Left ventricle myocardium inferior (tissue), 1 donor: ENCODE data around the gene CAPN13. TPM values are rescaled to one million over a fixed set of nuclear protein-coding genes. Genes with fewer than 3 reads are reported as not detected.

Source experiments
- DNase-seq: peaks from one replicate; pipeline ENCODE4 v3.0.0-alpha.2; 2020
- H3K27ac ChIP-seq: fragments of 200-600 bp; replicated peaks from 2 replicates; pipeline ENCODE4 v1.8.0; 2021
- H3K27me3 ChIP-seq: fragments of 200-600 bp; 2 replicates; pipeline ENCODE4 v1.8.0; 2021; ENCODE audit warnings: low read depth
- H3K36me3 ChIP-seq: fragments of 200-600 bp; 2 replicates; pipeline ENCODE4 v1.8.0; 2021
- H3K4me1 ChIP-seq: fragments of 200-600 bp; 2 replicates; pipeline ENCODE4 v1.8.0; 2021
- H3K4me3 ChIP-seq: fragments of 200-600 bp; 2 replicates; pipeline ENCODE4 v1.8.0; 2021; ENCODE audit warnings: mild to moderate bottlenecking, moderate library complexity
- H3K9me3 ChIP-seq: fragments of 200-600 bp; replicated peaks from 2 replicates; pipeline ENCODE4 v1.8.0; 2021
- CTCF ChIP-seq: fragments of 200-600 bp; IDR thresholded peaks from 2 replicates; pipeline ENCODE4 v1.8.0; 2021; ENCODE audit warnings: antibody characterized with exemption, mild to moderate bottlenecking, borderline replicate concordance
- intact Hi-C: fragments of 100-400 bp; cut with micrococcal nuclease; formaldehyde crosslinking; loops from one replicate; pipeline ENCODE4 v1.11.0; 2022
- total RNA-seq: library from RNA; stranded (reverse); fragmentation: NEBNext Ultra II Directional; extraction: Animal tissue kit (Norgen Biotek cat#: 25700); gene quantifications from one replicate; pipeline ENCODE4 v1.2.1, GENCODE V29; 2021
- donor health status: DM: no; HTN: yes; CAD: no; lungs with severe emphysema.

CAPN13 gene
- total RNA-seq, 1 donor from 2014 or later = not detected

- Histone ChIP-seq H3K9me3 (no peaks in the 10 kb centered on the region), H3K36me3 (no peaks in the 10 kb centered on the region), H3K27ac (no peak overlapping the region), H3K4me3 (no peak overlapping the region), H3K27me3 (peaks cover 17% of the 10 kb centered on the region), H3K4me1 (peaks cover 27% of the 10 kb centered on the region)
- intact Hi-C loops = no loop called here
- no peak for TF ChIP-seq CTCF
- DNase-seq = no peak
Observed at GRCh38 chr2:30799366-30799765, 7.9 kb downstream of the CAPN13 start.

- H3K27me3 ChIP-seq = peaks cover 10% of the 10 kb centered on the region
- no peak for DNase-seq
- no peak for TF ChIP-seq CTCF
- H3K9me3 ChIP-seq = no peaks in the 10 kb centered on the region
- peaks cover 27% of the 10 kb centered on the region for H3K4me1 ChIP-seq
- intact Hi-C loops = no loop called here
- no peaks in the 10 kb centered on the region for H3K36me3 ChIP-seq
- H3K27ac ChIP-seq = no peak overlapping the region
- H3K4me3 ChIP-seq = no peak overlapping the region
Observed at GRCh38 chr2:30798536-30798991, 8.7 kb downstream of the CAPN13 start.

GRCh38 chr2:30797381-30798015 is 9.7 kb downstream of the CAPN13 start:
- H3K9me3 ChIP-seq = no peaks in the 10 kb centered on the region
- no peak for DNase-seq
- H3K4me3 ChIP-seq = no peak overlapping the region
- peaks cover under 1% of the 10 kb centered on the region for H3K27me3 ChIP-seq
- intact Hi-C loops = no loop called here
- H3K4me1 ChIP-seq = peaks cover 27% of the 10 kb centered on the region
- H3K36me3 ChIP-seq = no peaks in the 10 kb centered on the region
- H3K27ac ChIP-seq = no peak overlapping the region
- TF ChIP-seq CTCF = no peak

GRCh38 chr2:30796699-30797098 is 10.5 kb downstream of the CAPN13 start:
- Histone ChIP-seq H3K9me3 (no peaks in the 10 kb centered on the region), H3K4me1 (peaks cover 27% of the 10 kb centered on the region), H3K4me3 (no peak overlapping the region), H3K27ac (no peak overlapping the region), H3K36me3 (no peaks in the 10 kb centered on the region), H3K27me3 (peaks cover 6% of the 10 kb centered on the region)
- no peak for TF ChIP-seq CTCF
- intact Hi-C loops = no loop called here
- DNase-seq = no peak

GRCh38 chr2:30792521-30792920 is 14.7 kb downstream of the CAPN13 start:
- intact Hi-C loops = no loop called here
- H3K27ac ChIP-seq = no peak overlapping the region
- H3K27me3 ChIP-seq = peaks cover 37% of the 10 kb centered on the region
- no peak for DNase-seq
- no peaks in the 10 kb centered on the region for H3K36me3 ChIP-seq
- H3K9me3 ChIP-seq = no peaks in the 10 kb centered on the region
- H3K4me1 ChIP-seq = peaks cover 15% of the 10 kb centered on the region
- no peak overlapping the region for H3K4me3 ChIP-seq
- TF ChIP-seq CTCF = no peak
